ENCODE data around the gene HMGB4.

HMGB4 gene

GRCh38 chr1:33826311-33826710, 37.6 kb upstream of the HMGB4 start:
- TF ChIP-seq CTCF (IDR thresholded peaks at IDR 0.05): no peak
- Histone ChIP-seq H3K9ac (no peak overlapping the region), H3K36me3 (ENCODE audit: control insufficient read depth, insufficient read depth, low read length) (no peaks in the 10 kb centered on the region), H3K79me2 (no peaks in the 10 kb centered on the region), H3K27ac (no peak overlapping the region), H3K4me2 (ENCODE audit: low read length) (no peak overlapping the region), H3K4me1 (no peaks in the 10 kb centered on the region), H2AFZ (no peak overlapping the region), H3K9me3 (ENCODE audit: control insufficient read depth, low read length) (no peaks in the 10 kb centered on the region), H3K27me3 (ENCODE audit: control insufficient read depth, insufficient read depth, low read length) (no peaks in the 10 kb centered on the region), H3K4me3 (ENCODE audit: low read depth, low read length) (no peak overlapping the region)

- no peaks in the 10 kb centered on the region for H3K27me3 ChIP-seq (ENCODE audit: control insufficient read depth, insufficient read depth, low read length)
- no peak overlapping the region for H3K9ac ChIP-seq
- no peaks in the 10 kb centered on the region for H3K79me2 ChIP-seq
- H2AFZ ChIP-seq: no peak overlapping the region
- H3K4me3 ChIP-seq (ENCODE audit: low read depth, low read length): no peak overlapping the region
- H3K4me1 ChIP-seq: no peaks in the 10 kb centered on the region
- H3K4me2 ChIP-seq (ENCODE audit: low read length): no peak overlapping the region
- TF ChIP-seq CTCF (IDR thresholded peaks at IDR 0.05): no peak
- no peak overlapping the region for H3K27ac ChIP-seq
- no peaks in the 10 kb centered on the region for H3K36me3 ChIP-seq (ENCODE audit: control insufficient read depth, insufficient read depth, low read length)
- H3K9me3 ChIP-seq (ENCODE audit: control insufficient read depth, low read length): no peaks in the 10 kb centered on the region
Measured at GRCh38 chr1:33826711-33827110, 37.2 kb upstream of the HMGB4 start.

- Histone ChIP-seq H3K36me3 (ENCODE audit: control insufficient read depth, insufficient read depth, low read length) (no peaks in the 10 kb centered on the region), H3K4me3 (ENCODE audit: low read depth, low read length) (no peak overlapping the region), H3K27ac (no peak overlapping the region), H3K4me1 (no peaks in the 10 kb centered on the region), H3K9me3 (ENCODE audit: control insufficient read depth, low read length) (no peaks in the 10 kb centered on the region), H3K79me2 (no peaks in the 10 kb centered on the region), H3K4me2 (ENCODE audit: low read length) (no peak overlapping the region), H3K9ac (no peak overlapping the region), H3K27me3 (ENCODE audit: control insufficient read depth, insufficient read depth, low read length) (no peaks in the 10 kb centered on the region), H2AFZ (no peak overlapping the region)
- TF ChIP-seq CTCF (IDR thresholded peaks at IDR 0.05): no peak
Measured at GRCh38 chr1:33828059-33828458, 35.8 kb upstream of the HMGB4 start.

- Histone ChIP-seq H3K4me1 (no peaks in the 10 kb centered on the region), H3K9ac (no peak overlapping the region), H3K27me3 (ENCODE audit: control insufficient read depth, insufficient read depth, low read length) (no peaks in the 10 kb centered on the region), H3K4me2 (ENCODE audit: low read length) (no peak overlapping the region), H3K9me3 (ENCODE audit: control insufficient read depth, low read length) (no peaks in the 10 kb centered on the region), H3K27ac (no peak overlapping the region), H3K4me3 (ENCODE audit: low read depth, low read length) (no peak overlapping the region), H3K36me3 (ENCODE audit: control insufficient read depth, insufficient read depth, low read length) (no peaks in the 10 kb centered on the region), H2AFZ (no peak overlapping the region), H3K79me2 (no peaks in the 10 kb centered on the region)
- TF ChIP-seq CTCF (IDR thresholded peaks at IDR 0.05): no peak
Measured at GRCh38 chr1:33828654-33829053, 35.2 kb upstream of the HMGB4 start.

GRCh38 chr1:33836911-33837310, 27.0 kb upstream of the HMGB4 start:
- H3K36me3 ChIP-seq (ENCODE audit: control insufficient read depth, insufficient read depth, low read length): no peaks in the 10 kb centered on the region
- H3K9me3 ChIP-seq (ENCODE audit: control insufficient read depth, low read length): no peaks in the 10 kb centered on the region
- no peak overlapping the region for H3K9ac ChIP-seq
- H3K4me3 ChIP-seq (ENCODE audit: low read depth, low read length): no peak overlapping the region
- no peaks in the 10 kb centered on the region for H3K27me3 ChIP-seq (ENCODE audit: control insufficient read depth, insufficient read depth, low read length)
- no peak overlapping the region for H3K4me2 ChIP-seq (ENCODE audit: low read length)
- no peaks in the 10 kb centered on the region for H3K79me2 ChIP-seq
- no peak overlapping the region for H2AFZ ChIP-seq
- TF ChIP-seq CTCF (IDR thresholded peaks at IDR 0.05): no peak
- no peak overlapping the region for H3K27ac ChIP-seq
- H3K4me1 ChIP-seq: no peaks in the 10 kb centered on the region

All from parathyroid adenoma (tissue), 2 donors.